GM18511 (cell line): ENCODE results near the gene NOSTRIN.
A peak's percentile ranks its signal among the peaks of the same experiment; 100 is the strongest.
"Not testable (repeated sequence)": the region's sequence is repeated elsewhere in the genome, so short reads cannot be mapped to it uniquely, and the experiment has no call there.

ENCODE experiments used
- ATAC-seq: cut with Tn5 transposase; IDR thresholded peaks from one replicate; pipeline ENCODE4 v1.9.1; 2021; ENCODE audit warnings: mild to moderate bottlenecking, moderate library complexity; ENCODE audit not compliant: unreplicated experiment

Gene NOSTRIN

DNA sequence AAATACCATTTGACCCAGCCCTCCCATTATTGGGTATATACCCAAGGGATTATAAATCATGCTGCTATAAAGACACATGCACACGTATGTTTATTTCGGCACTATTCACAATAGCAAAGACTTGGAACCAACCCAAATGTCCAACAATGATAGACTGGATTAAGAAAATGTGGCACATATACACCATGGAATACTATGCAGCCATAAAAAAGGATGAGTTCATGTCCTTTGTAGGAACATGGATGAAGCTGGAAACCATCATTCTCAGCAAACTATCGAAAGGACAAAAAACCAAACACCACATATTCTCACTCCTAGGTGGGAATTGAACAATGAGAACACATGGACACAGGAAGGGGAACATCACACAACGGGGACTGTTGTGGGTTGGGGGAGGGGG, 68.4 kb downstream of the NOSTRIN start:
- ATAC-seq, result not testable (repeated sequence)

DNA sequence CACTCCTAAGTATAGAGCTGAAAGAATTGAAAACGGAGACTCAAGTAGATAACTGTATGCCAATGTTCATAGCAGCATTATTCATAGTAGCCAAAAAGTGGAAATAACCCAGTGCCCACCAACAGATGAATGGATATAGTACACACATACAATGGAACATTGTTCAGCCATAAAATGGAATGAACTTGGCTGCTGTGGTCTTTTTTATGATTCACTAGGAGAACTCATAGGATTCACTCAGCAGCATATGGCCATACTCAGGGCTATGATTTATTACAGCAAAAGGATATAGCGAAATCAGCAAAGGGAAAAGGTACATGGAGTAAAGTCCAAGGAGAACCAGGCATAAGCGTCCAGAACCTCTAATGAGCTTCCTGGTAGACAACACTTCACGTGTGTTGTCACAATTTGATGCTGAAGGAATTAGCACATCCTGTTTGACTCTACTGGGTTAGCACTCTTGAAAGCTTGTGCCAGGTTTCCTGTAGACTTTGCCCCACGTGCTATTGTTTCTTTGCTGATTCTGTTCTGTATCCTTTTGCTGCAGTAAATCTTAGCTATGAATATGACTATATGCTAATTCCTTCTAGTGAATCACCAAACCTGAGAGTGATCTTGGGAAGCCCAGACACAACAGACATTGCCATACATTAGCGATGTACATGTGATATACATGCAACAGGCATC, 72.1 kb downstream of the NOSTRIN start:
- ATAC-seq, result no peak

DNA sequence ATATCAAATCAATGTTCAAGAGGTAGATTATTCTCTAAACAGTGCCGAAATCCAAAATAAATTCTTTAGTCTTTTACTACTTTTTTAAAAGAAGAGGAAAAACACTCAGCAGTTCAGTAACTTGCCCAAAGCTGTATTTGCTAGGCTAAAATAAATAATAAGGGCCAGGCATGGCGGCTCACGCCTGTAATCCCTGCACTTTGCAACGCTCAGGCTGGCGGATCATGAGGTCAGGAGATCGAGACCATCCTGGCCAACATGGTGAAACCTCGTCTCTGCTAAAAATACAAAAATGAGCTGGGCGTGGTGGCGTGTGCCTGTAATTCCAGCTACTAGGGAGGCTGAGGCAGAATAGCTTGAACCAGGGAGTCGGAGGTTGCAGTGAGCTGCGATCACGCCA, 79.7 kb downstream of the NOSTRIN start:
- ATAC-seq, result not testable (repeated sequence)

DNA sequence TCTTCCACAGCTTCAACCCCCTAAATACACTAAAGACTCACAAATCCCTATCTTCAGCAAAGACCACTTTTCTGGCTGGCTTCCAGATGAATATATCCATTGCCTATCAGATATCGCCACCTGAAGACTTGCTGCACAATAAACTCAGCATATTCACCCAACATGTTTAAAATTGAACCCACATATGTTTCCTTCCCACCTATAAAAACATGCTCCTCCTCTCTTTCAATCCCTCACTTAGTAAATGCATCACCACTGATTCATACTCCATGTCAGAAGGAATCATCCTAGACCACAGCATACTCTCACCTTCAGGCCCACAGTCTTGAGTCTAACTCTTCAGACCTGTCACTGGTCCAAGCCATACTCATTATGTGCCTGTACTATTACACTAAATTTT, 82.5 kb downstream of the NOSTRIN start:
- ATAC-seq, result no peak

- ATAC-seq, result peak; percentile 11
Observed at GRCh38 chr2:168889635-168890005, 87.2 kb downstream of the NOSTRIN start.

GRCh38 chr2:168890006-168890782, 87.8 kb downstream of the NOSTRIN start, which contains the start of gene SPC25:
Gene SPC25 (minus strand): TSS chr2:168890430. CDS start chr2:168889519, 911 bp downstream.
- ATAC-seq, result peak; percentile 100

- no peak for ATAC-seq
Observed at GRCh38 chr2:168892327-168892726, 89.9 kb downstream of the NOSTRIN start.

DNA sequence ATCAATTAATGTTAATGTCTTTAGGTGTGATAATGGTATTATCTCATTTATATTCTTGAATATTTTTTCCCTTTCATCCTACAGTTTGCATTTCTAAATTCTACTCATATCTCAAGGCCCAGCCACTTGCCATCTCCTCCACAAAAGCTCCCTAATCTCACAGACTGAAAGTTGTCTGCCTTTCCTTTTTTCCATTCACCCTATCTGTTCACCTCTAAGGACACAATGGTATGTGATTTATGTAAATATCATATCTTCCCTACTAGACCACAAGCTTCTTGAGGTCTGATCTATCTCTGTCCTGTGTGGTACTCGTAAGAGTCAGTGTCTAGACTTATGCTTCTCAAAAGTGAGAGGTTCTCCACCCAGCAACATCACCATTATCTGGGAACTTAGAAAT, 91.7 kb downstream of the NOSTRIN start:
- no peak for ATAC-seq

DNA sequence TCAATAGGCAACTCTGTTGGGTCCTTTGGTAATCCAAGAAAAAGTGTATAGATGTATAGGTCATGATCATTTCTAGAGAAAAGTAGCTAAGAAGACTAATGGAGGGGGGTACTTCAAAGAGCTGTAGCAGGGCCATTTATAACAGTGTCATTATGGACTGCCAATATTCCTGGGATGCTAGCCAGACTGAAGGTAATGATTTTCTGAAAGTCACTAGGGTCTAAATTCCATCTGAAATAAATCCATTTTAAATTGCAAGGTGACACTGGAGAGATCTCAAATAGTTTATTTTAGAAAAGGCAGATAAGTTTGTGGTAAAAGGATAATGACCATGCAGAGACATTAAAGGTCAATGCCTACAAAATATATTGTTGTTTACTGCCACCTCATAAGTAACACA, 92.3 kb downstream of the NOSTRIN start:
- ATAC-seq, result no peak

- no peak for ATAC-seq
Observed at GRCh38 chr2:168895771-168896170, 93.3 kb downstream of the NOSTRIN start.

GRCh38 chr2:168896783-168897182, 94.3 kb downstream of the NOSTRIN start:
- ATAC-seq, result no peak

DNA sequence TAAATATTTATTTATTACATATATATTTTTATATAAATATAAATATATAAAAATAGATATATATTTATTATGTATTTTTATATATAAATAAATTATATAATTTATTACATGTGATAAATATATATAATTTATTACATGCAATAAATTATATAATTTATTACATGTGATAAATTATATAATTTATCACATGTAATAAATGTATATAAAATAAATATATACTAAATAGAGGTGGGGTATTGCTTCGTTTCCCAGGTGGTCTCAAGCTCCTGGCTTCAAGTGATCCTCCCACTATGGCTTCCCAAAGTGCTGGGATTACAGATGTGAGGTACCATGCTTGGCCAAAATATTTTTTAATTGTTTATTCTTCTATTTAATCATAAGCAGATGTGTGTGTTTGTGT, 95.0 kb downstream of the NOSTRIN start:
- ATAC-seq, result no peak

DNA sequence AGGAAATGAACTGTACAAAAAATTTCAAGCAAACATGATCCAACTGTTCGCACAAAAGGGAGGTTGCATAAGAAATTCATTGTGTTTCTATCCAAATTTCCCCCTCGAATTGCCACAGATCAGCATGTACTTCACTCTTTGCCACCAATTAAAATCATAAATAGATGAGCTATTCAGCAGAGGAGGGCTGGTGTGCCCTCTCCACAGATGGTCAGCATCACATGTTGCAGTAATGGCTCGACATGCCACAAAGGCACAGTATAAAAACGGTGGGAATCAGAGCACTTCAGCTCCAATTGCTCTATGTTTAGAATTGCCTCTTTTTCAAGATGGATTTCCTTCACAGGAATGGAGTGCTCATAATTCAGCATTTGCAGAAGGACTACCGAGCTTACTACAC, 98.6 kb downstream of the NOSTRIN start, which contains the start of gene G6PC2:
Gene G6PC2 (plus strand): TSS at position 289 of the 400 bp plus-strand sequence. CDS start 41 bp downstream, at position 330.
- ATAC-seq, result no peak

GRCh38 chr2:168903888-168904287, 101.5 kb downstream of the NOSTRIN start:
- ATAC-seq, result no peak

DNA sequence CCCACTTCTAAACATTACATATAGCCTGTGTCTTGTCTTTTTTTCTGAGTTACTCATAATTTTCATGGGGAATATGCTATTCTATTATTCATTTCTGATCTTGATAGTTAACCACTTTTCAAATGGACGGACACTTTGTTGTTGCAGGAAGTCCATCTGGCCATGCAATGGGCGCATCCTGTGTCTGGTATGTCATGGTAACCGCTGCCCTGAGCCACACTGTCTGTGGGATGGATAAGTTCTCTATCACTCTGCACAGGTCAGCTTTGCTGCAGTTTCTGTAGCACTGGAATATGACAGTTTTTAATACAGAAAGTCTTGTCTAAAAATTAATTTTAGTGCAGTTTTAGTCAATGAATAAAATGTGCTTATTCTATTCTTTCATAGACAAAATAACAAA, 101.9 kb downstream of the NOSTRIN start:
- ATAC-seq, result no peak

GRCh38 chr2:168907940-168908662, 105.7 kb downstream of the NOSTRIN start:
- no peak for ATAC-seq

DNA sequence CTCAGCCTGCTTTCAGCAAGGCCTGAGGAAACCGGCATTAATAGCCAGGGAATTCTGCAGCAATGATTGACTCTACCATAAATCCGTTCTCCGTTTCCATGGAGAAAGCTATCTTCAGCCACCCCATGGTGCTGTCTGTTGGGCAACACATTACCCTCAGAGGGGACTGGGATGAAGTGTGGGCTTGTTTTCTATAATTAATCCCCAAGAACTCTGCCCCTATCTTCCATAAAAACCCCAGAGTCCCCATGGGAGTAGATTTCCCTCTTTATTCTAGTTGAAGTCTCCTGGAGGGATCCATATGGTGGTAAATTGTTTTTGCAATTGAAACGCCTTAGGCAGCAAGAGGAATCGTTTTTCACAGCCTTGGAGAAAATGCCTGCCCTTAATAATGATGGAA, 107.9 kb downstream of the NOSTRIN start:
- ATAC-seq, result no peak

DNA sequence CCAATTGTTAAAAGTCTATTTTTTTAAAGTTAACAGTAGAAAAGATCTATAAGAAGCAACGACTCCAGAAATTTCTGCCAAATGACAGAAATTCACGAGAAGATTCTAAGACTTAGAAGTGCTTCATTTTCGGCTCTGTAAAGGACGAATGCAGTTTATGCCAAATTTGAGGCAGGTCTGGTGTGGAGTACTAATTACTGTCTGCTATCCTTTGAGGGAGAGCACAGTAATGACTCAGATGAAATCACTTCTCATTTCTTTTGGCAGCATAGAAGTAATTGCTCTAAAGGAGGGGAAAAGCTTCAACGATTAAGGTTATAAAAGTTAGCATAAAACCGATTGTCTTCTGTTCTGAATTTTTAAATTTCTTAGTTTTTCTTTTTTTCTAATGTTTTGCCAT, 110.0 kb downstream of the NOSTRIN start:
- no peak for ATAC-seq

DNA sequence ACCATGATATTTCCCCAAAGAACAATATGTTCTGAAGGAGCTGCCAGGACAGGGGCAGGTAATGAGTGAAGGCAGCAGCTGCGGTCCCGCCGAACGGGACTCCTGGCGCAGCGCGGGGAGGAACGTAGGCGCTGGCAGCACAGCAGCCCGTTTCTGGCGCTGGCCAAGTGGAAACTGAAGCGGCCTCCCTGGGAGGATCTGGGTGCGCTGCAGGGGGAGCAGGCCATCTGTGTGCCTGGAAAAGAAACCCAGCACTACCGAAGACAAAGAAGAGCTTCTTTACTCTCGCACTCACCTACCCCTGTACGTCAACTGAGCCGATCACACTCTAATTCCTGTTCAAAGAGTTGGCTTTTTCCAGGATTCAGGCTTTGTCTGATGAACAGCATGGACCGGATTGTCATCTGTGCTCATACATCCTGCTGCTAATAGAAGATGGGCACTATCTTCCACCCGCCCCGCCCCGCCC, 110.5 kb downstream of the NOSTRIN start:
- no peak for ATAC-seq

- ATAC-seq, result no peak
Observed at GRCh38 chr2:168913495-168913894, 111.1 kb downstream of the NOSTRIN start.
